Ascending aorta (tissue), 2 donors: Measurements from ENCODE around the gene ULK4. TPM values are rescaled to one million over a fixed set of nuclear protein-coding genes. Genes with fewer than 3 reads are reported as not detected.

Experiments
- DNase-seq, 2 donors: peaks; one replicate each; pipeline ENCODE4 v3.0.0-alpha.2; 2019; ENCODE audit warnings: low spot score in 2 of 2
- H3K27ac ChIP-seq, 2 donors: fragments of 200-600 bp; sonication (generic); one replicate each; pipeline ENCODE4 v1.5.1; 2016 to 2017; ENCODE audit warnings: mild to moderate bottlenecking in 1 of 2
- H3K27me3 ChIP-seq: fragments of 200-600 bp; sonication (generic); one replicate; pipeline ENCODE4 v1.5.1; 2017
- H3K36me3 ChIP-seq, 2 donors: fragments of 200-600 bp; sonication (generic); one replicate each; pipeline ENCODE4 v1.5.1; 2016
- H3K4me1 ChIP-seq, 2 donors: fragments of 200-600 bp; sonication (generic); one replicate each; pipeline ENCODE4 v1.5.1; 2016 to 2017; ENCODE audit warnings: mild to moderate bottlenecking in 1 of 2
- H3K4me3 ChIP-seq, 2 donors: fragments of 200-600 bp; sonication (generic); one replicate each; pipeline ENCODE4 v1.5.1; 2016 to 2017; ENCODE audit warnings: mild to moderate bottlenecking in 1 of 2
- H3K9me3 ChIP-seq, 2 donors: fragments of 200-600 bp; sonication (generic); one replicate each; pipeline ENCODE4 v1.5.1; 2016
- CTCF ChIP-seq, 3 experiments: fragments of 200-600 bp in 2 of 3; fragments of 450-650 bp in 1 of 3; sonication (generic) in 2 of 3; IDR thresholded peaks; one replicate each; pipeline ENCODE4 v1.5.1; 2016 to 2019; ENCODE audit warnings: antibody characterized with exemption in 3 of 3, mild to moderate bottlenecking in 1 of 3, moderate library complexity in 1 of 3
- intact Hi-C: fragments of 100-400 bp; cut with DNase I; formaldehyde crosslinking; loops from one replicate; pipeline ENCODE4 v1.15.1; 2023
- total RNA-seq: library from RNA; depleted of rRNA; stranded (reverse); fragments of >200 nt; gene quantifications from one replicate; pipeline ENCODE4 v1.1.0, GENCODE V29; 2016

The ULK4 gene
- total RNA-seq, 1 donor from 2014 or later, result 4.2 TPM

- Histone ChIP-seq H3K4me3 (no peak overlapping the region), H3K27me3 (no peaks in the 10 kb centered on the region), H3K27ac (no peak overlapping the region), H3K36me3 (no peaks in the 10 kb centered on the region), H3K9me3 (no peaks in the 10 kb centered on the region), H3K4me1 (peaks cover 0 to 2% of the 10 kb centered on the region in 2 donors)
- no peak for DNase-seq
- TF ChIP-seq CTCF (IDR thresholded peaks at IDR 0.05), result no peak
- intact Hi-C loops, result no loop called here
Observed at GRCh38 chr3:41580274-41580959, 381.5 kb downstream of the ULK4 start.

GRCh38 chr3:41579861-41580260 lies 382.0 kb downstream of the ULK4 start:
- Histone ChIP-seq H3K4me1 (peaks cover 0 to 2% of the 10 kb centered on the region in 2 donors), H3K36me3 (no peaks in the 10 kb centered on the region), H3K4me3 (no peak overlapping the region), H3K27ac (no peak overlapping the region), H3K9me3 (no peaks in the 10 kb centered on the region), H3K27me3 (no peaks in the 10 kb centered on the region)
- DNase-seq, result no peak
- no peak for TF ChIP-seq CTCF (IDR thresholded peaks at IDR 0.05)
- intact Hi-C loops, result no loop called here

- no peaks in the 10 kb centered on the region for H3K36me3 ChIP-seq
- H3K9me3 ChIP-seq, result no peaks in the 10 kb centered on the region
- no peak for TF ChIP-seq CTCF (IDR thresholded peaks at IDR 0.05)
- intact Hi-C loops, result no loop called here
- peaks cover 0 to 2% of the 10 kb centered on the region in 2 donors for H3K4me1 ChIP-seq
- H3K4me3 ChIP-seq, result no peak overlapping the region
- no peaks in the 10 kb centered on the region for H3K27me3 ChIP-seq
- no peak for DNase-seq
- H3K27ac ChIP-seq, result no peak overlapping the region
Observed at GRCh38 chr3:41578798-41579197, 383.1 kb downstream of the ULK4 start.

GRCh38 chr3:41575724-41576123 lies 386.2 kb downstream of the ULK4 start:
- no peak for DNase-seq
- no peaks in the 10 kb centered on the region for H3K36me3 ChIP-seq
- no peaks in the 10 kb centered on the region for H3K27me3 ChIP-seq
- no peak overlapping the region for H3K27ac ChIP-seq
- no peaks in the 10 kb centered on the region for H3K9me3 ChIP-seq
- no peak overlapping the region for H3K4me3 ChIP-seq
- no peak for TF ChIP-seq CTCF (IDR thresholded peaks at IDR 0.05)
- intact Hi-C loops, result no loop called here
- H3K4me1 ChIP-seq, result peaks cover 0 to 2% of the 10 kb centered on the region in 2 donors

GRCh38 chr3:41574900-41575299 lies 387.0 kb downstream of the ULK4 start:
- H3K9me3 ChIP-seq, result no peaks in the 10 kb centered on the region
- no peaks in the 10 kb centered on the region for H3K36me3 ChIP-seq
- no peaks in the 10 kb centered on the region for H3K27me3 ChIP-seq
- peaks cover 0 to 2% of the 10 kb centered on the region in 2 donors for H3K4me1 ChIP-seq
- no peak for TF ChIP-seq CTCF (IDR thresholded peaks at IDR 0.05)
- H3K4me3 ChIP-seq, result no peak overlapping the region
- no peak for DNase-seq
- intact Hi-C loops, result no loop called here
- no peak overlapping the region for H3K27ac ChIP-seq

- no peak for DNase-seq
- intact Hi-C loops, result no loop called here
- Histone ChIP-seq H3K27me3 (no peaks in the 10 kb centered on the region), H3K4me1 (peaks cover 0 to 2% of the 10 kb centered on the region in 2 donors), H3K27ac (no peak overlapping the region), H3K36me3 (no peaks in the 10 kb centered on the region), H3K9me3 (no peaks in the 10 kb centered on the region), H3K4me3 (no peak overlapping the region)
- no peak for TF ChIP-seq CTCF (IDR thresholded peaks at IDR 0.05)
Observed at GRCh38 chr3:41573591-41573990, 388.3 kb downstream of the ULK4 start.
